Femur (tissue), 1 donor: ENCODE results near the gene SLC38A2.
A peak's percentile ranks its signal among the peaks of the same experiment; 100 is the strongest.

Experiments used
- DNase-seq: peaks from one replicate; pipeline ENCODE4 v3.0.0-alpha.2; 2017

The SLC38A2 gene

GRCh38 chr12:46390881-46391280 lies 18.3 kb upstream of the SLC38A2 start:
- no peak for DNase-seq

- DNase-seq = no peak
These were observed 17.7 kb upstream of the SLC38A2 start for GRCh38 chr12:46390304-46390703.

GRCh38 chr12:46389031-46389616 lies 16.6 kb upstream of the SLC38A2 start:
- no peak for DNase-seq

- DNase-seq = no peak
These were observed 16.0 kb upstream of the SLC38A2 start for GRCh38 chr12:46388427-46389021.

- DNase-seq = no peak
These were observed 15.1 kb upstream of the SLC38A2 start for GRCh38 chr12:46387670-46388069.

GRCh38 chr12:46386877-46387629 lies 14.5 kb upstream of the SLC38A2 start:
- peak; percentile 75 for DNase-seq

- DNase-seq = no peak
These were observed 13.8 kb upstream of the SLC38A2 start for GRCh38 chr12:46386360-46386867.

- no peak for DNase-seq
These were observed 12.9 kb upstream of the SLC38A2 start for GRCh38 chr12:46385438-46385837.

GRCh38 chr12:46384451-46385309 lies 12.1 kb upstream of the SLC38A2 start:
- DNase-seq = no peak

- peak; percentile 95 for DNase-seq
These were observed 11.3 kb upstream of the SLC38A2 start for GRCh38 chr12:46383654-46384450.

GRCh38 chr12:46382964-46383653 lies 10.5 kb upstream of the SLC38A2 start:
- peak; percentile 99 for DNase-seq

- DNase-seq = no peak
These were observed 9.9 kb upstream of the SLC38A2 start for GRCh38 chr12:46382408-46382963.

GRCh38 chr12:46380881-46381280 lies 8.3 kb upstream of the SLC38A2 start:
- DNase-seq = no peak

GRCh38 chr12:46380022-46380796 lies 7.6 kb upstream of the SLC38A2 start:
- DNase-seq = no peak

GRCh38 chr12:46379352-46379751 lies 6.8 kb upstream of the SLC38A2 start:
- no peak for DNase-seq

- DNase-seq = no peak
These were observed 6.0 kb upstream of the SLC38A2 start for GRCh38 chr12:46378530-46378929.

- no peak for DNase-seq
These were observed 5.1 kb upstream of the SLC38A2 start for GRCh38 chr12:46377678-46378077.

- DNase-seq = no peak
These were observed 4.0 kb upstream of the SLC38A2 start for GRCh38 chr12:46376579-46376978.

GRCh38 chr12:46374711-46375110 lies 2.1 kb upstream of the SLC38A2 start:
- no peak for DNase-seq

GRCh38 chr12:46374310-46374709 lies 1.7 kb upstream of the SLC38A2 start:
- DNase-seq = no peak
